Measurements from ENCODE around the gene KIF1A.

The KIF1A gene

DNA sequence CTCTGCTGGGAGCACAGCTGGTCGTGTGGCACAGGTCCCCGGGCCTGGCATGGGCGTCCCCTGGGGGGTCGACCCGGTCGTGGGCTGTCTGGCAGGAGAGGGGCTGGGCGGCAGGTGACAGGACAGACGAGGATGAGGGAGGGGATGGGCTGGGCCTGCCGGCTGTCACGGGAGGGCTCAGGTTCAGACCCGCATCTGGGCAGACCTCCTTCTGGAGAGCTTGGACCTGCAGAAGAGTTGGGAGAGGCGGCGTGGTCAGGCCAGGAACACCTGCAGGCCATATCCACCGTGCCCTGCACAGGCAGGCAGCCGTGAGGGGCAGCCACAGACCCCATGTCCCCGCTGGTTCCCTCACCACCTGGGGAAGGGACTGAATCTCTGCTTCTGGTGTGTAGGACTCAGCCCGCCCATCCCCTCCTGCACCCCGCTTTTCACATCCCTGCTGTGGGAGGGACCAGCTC is 102.8 kb downstream of the KIF1A start:
- DNase-seq (ENCODE audit: low read depth), result no peak
- H3K4me3 ChIP-seq (ENCODE audit: low read depth, low read length), result no peak overlapping the region
- TF ChIP-seq, protein P1, sequence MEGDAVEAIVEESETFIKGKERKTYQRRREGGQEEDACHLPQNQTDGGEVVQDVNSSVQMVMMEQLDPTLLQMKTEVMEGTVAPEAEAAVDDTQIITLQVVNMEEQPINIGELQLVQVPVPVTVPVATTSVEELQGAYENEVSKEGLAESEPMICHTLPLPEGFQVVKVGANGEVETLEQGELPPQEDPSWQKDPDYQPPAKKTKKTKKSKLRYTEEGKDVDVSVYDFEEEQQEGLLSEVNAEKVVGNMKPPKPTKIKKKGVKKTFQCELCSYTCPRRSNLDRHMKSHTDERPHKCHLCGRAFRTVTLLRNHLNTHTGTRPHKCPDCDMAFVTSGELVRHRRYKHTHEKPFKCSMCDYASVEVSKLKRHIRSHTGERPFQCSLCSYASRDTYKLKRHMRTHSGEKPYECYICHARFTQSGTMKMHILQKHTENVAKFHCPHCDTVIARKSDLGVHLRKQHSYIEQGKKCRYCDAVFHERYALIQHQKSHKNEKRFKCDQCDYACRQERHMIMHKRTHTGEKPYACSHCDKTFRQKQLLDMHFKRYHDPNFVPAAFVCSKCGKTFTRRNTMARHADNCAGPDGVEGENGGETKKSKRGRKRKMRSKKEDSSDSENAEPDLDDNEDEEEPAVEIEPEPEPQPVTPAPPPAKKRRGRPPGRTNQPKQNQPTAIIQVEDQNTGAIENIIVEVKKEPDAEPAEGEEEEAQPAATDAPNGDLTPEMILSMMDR (IDR thresholded peaks at IDR 0.05; ENCODE audit: insufficient read depth, low read depth, low read length, missing control alignments), result no peak

DNA sequence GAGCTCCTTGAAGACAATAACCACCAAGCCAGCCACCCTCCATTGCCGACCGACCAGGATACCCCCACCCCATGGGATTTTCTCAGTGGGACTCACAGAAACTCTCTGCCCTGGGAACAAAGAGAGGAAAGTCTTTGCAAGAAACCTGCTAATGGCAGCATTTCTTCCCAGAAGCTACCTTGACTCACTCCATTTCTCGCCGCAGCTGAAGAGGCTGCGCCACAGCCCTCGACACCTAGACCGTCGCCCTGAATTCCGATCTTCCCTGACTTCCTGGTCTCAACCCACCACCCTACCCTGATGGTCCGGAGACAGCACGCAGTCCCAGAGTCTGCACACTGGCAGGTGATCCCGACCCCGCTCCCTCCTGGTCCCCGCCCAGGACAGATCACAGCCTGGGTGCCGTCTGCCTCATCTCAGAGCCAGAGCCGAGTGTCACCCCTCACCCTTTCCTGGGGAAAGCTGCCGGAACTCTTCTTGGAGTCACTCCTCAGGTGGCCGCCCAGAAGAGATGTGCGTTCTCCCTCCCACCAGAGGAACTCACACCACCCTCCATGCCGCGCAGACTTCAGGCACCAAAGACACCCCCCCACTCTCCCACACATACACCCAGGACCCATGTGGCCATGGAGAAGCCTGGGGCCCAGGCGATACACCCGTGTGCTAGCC is 103.8 kb downstream of the KIF1A start:
- no peak overlapping the region for H3K4me3 ChIP-seq (ENCODE audit: low read depth, low read length)
- TF ChIP-seq, protein P1 (IDR thresholded peaks at IDR 0.05; ENCODE audit: insufficient read depth, low read depth, low read length, missing control alignments), result no peak
- no peak for DNase-seq (ENCODE audit: low read depth)

DNA sequence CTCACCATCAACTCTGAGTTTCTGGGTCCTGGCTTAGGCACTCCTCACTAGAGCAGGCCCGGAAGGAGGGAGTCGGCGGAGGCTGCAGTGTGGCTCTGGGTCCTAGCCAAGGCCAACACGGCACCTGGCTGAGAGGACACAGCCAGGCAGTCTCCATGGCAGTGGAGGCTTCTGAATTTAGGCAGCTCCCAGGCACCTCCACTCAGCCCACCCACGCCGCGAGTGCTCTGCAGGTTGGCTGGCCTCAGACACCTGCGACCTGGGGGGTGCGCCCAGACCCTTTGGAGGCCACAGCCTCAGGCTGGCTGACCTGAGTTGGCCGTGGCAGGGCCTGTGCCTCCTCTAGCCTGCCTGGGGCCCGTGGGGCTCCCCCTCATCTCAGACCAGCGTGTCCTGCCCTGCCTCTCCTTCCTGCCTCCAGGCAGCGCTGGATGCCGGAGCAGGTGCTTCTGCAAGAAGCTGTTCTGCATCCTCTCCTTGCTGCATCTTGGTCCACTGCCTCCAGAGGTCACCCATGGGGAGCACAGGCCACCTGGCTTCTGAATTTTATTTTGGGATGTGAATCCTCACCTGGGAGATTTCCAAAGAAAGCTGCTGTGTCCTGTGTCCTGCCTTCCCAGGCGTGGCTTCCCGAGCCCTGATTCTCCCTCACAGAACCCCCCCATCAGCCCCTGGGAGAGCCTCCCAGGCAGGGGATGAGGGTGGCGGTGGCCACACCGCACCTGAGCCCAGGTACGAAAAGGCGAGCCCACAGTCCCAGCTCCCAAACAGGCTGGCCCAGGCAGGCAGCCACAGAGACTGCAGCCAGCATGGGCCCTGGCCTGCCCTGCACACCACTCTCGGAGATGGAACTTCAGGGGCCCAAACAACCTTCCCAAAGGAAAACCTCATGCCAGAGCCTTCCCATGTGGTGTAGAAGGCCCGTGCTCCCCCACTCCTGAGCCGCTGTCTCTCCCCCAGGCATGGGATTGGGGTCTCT is 105.0 kb downstream of the KIF1A start:
- TF ChIP-seq, protein P1 (IDR thresholded peaks at IDR 0.05; ENCODE audit: insufficient read depth, low read depth, low read length, missing control alignments), result no peak
- DNase-seq (ENCODE audit: low read depth), result no peak
- H3K4me3 ChIP-seq (ENCODE audit: low read depth, low read length), result no peak overlapping the region

DNA sequence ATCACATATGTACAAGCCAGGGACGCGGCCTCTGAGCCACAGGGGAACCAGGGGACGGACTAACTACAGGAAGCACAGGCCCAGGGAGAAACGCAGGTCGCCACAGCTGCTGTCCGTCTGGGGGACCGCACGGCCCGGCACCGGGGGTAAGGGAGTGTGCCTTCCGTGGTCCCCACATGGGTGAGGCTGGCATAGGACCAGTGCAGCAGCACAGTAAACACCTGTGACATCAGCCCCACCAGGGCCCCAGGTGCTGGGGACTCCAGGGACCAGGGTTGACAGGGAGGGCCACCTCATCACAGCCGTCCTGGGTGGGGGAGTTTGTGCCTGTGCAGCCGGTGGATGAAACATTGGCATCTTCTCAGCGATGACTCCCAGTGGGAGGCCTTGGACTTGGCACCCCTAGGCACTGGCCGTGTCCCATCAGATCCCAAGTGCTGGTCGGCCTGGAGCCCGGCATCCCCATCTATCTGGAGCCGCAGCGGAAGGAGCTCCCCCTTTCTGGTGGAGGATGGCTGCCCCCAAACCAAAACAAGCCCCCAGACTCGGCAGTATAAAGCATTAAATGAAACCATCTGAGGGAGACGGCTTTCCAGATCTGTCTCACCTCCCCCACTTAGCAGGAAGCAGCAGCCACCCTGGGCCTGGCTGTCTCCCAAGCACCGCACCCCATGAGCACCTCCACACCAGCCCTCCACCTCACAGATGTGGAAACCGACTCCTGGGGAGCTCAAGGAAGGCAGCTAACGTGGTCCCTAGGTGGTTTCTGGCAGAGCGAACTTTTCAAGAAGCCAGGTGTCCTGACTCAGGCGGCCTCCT is 105.9 kb downstream of the KIF1A start:
- H3K4me3 ChIP-seq (ENCODE audit: low read depth, low read length), result no peak overlapping the region
- no peak for DNase-seq (ENCODE audit: low read depth)
- TF ChIP-seq, protein P1 (IDR thresholded peaks at IDR 0.05; ENCODE audit: insufficient read depth, low read depth, low read length, missing control alignments), result no peak

DNA sequence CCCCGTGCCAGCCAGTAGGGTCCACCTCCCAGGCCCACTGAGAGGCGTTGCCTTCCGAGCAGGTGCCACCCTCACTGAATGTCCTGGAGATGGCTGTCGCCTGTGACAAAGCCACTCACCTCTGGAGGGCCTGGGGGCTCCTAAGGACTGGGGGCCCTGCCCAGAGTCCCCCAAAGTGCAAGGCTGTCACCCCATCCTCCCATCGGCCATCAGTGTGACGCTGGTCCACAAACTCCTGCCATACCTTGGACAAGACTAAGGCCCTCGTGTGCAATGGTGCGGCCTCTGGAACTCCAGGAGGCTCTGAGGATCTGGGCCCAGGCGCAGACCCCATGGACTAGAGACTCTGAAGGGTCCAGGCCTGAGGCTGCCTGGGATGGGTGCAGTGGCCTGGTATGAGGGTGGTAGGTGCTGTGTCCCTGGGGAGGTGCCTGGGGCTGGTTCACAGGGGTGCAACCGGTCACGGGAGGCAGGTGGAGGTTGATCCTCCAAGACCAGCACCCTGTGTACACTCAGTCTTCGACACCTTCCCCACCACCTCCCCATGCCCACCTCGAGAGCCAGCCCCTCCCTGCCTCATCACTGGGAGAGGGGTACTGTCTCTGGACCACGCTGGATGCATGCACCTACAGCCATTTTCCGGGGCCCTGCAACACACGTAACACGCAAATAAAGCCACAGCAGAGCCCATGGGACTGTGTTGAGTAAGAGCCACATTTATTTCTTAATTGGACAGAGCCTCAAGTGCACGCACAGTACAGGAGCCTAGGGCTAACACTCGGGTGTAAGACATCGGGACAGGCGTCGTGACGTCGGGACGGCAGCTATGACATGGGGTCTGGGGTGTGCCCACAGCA is 106.7 kb downstream of the KIF1A start:
- H3K4me3 ChIP-seq (ENCODE audit: low read depth, low read length), result no peak overlapping the region

More for the DNA sequence above, 106.7 kb downstream of the KIF1A start:
- DNase-seq (ENCODE audit: low read depth), result no peak
- TF ChIP-seq, protein P1 (IDR thresholded peaks at IDR 0.05; ENCODE audit: insufficient read depth, low read depth, low read length, missing control alignments), result no peak
